Measurements from ENCODE around the gene GRIK4.

Gene GRIK4

DNA sequence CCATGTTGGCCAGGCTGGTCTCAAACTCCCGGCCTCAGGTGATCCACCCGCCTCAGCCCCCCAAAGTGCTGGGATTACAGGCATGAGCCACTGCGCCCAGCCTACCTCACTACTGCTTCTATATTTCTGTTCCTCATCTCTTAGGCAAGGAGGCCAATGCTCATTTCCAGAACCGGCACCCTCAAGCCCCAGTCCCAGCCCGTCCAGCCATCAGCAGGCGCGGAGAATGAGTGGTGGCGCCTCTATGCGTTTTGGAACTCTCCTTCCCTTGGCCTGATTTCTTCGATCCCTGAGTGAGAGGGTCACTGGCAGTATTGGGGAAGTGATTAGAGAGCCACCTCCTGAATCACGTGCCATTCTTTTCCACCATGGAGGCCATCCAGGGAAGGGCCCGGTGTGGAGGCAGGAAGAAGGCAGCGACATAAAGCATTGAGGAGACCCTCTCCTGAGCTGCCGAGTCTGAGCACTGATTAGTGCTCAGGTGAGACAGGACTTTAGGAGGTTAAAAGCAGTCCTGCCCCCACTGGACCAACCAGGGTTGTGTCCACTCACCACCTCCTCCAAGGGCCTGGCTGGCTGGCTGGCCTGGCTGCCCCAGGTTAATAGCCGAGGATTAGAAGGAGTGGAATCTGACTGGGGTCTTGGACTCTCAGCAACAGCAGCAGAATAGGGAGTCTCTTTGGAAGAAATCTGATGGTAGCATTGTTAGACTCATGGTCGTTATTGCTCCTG is 8.7 kb downstream of the GRIK4 start:
- Histone ChIP-seq H3K9me3 (ENCODE audit: insufficient read depth, low read depth, low read length) (no peaks in the 10 kb centered on the region), H3K4me1 (ENCODE audit: insufficient read depth, low read length) (peaks cover 18% of the 10 kb centered on the region), H3K9ac (ENCODE audit: low read depth, low read length) (no peak overlapping the region), H3K36me3 (ENCODE audit: insufficient read depth, low read depth, low read length) (no peaks in the 10 kb centered on the region), H3K27me3 (ENCODE audit: insufficient read depth, low read length) (peaks cover 23% of the 10 kb centered on the region), H3K27ac (ENCODE audit: low read length) (no peak overlapping the region), H3K4me3 (ENCODE audit: low read length) (no peak overlapping the region)

DNA sequence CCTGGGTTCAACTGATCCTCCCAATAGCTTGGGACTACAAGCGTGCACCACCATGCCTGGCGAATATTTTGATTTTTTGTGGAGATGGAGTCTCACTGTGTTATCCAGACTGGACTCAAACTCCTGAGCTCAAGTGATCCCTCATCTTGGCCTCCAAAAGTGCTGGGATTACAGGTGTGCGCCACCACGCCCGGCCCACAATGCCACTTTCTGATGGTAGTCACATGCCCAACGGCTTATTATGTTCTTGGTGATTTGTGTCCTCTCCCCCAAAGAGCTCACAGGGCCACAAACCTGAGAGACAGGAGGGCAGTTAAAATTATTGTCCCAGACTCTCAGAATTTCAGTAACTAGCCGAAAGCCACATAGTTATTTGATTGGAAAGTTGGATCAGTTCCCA is 9.6 kb downstream of the GRIK4 start:
- Histone ChIP-seq H3K4me1 (ENCODE audit: insufficient read depth, low read length) (peaks cover 18% of the 10 kb centered on the region), H3K27ac (ENCODE audit: low read length) (no peak overlapping the region), H3K4me3 (ENCODE audit: low read length) (no peak overlapping the region), H3K9ac (ENCODE audit: low read depth, low read length) (no peak overlapping the region), H3K36me3 (ENCODE audit: insufficient read depth, low read depth, low read length) (no peaks in the 10 kb centered on the region), H3K27me3 (ENCODE audit: insufficient read depth, low read length) (peaks cover 14% of the 10 kb centered on the region), H3K9me3 (ENCODE audit: insufficient read depth, low read depth, low read length) (no peaks in the 10 kb centered on the region)

DNA sequence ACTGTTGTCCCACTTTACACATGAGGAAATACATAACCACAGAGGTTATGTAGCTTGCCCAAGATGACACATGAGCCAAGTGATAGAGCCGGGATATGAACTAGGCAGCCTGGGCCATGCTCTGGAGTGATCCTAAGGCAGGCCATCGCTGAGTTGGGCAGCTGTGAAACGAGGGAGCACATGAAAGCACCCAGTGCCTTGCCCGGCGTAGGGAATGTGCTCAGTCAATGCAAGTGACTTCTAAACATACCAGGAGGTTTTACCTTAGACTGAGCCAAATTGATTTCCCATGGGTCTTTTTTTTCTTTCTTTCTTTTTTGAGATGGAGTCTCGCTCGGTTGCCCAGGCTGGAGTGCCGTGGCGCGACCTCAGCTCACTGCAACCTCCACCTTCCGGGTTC is 10.5 kb downstream of the GRIK4 start:
- Histone ChIP-seq H3K27me3 (ENCODE audit: insufficient read depth, low read length) (peaks cover 5% of the 10 kb centered on the region), H3K9ac (ENCODE audit: low read depth, low read length) (no peak overlapping the region), H3K9me3 (ENCODE audit: insufficient read depth, low read depth, low read length) (no peaks in the 10 kb centered on the region), H3K27ac (ENCODE audit: low read length) (no peak overlapping the region), H3K4me1 (ENCODE audit: insufficient read depth, low read length) (peaks cover 17% of the 10 kb centered on the region), H3K36me3 (ENCODE audit: insufficient read depth, low read depth, low read length) (no peaks in the 10 kb centered on the region), H3K4me3 (ENCODE audit: low read length) (no peak overlapping the region)

DNA sequence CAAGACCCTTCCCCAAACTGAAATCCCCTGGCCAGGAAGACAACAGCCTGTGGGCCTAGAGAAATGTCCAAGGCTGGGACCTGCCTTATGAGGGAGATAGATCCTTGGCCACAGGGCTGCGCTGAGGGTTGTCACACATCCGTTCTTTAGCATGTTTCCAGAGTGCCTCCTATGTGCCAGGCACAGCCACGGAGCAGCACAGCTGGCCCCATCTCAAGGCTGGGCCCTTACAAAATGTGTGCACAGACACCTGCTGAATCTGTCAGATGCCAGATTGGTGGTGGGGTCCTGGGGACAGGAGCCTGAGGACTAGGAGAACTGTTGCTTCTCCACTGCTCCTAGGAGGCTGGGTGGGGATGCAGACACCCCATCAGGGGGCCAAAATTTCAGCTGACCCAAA is 11.2 kb downstream of the GRIK4 start:
- Histone ChIP-seq H3K9ac (ENCODE audit: low read depth, low read length) (no peak overlapping the region), H3K27ac (ENCODE audit: low read length) (no peak overlapping the region), H3K9me3 (ENCODE audit: insufficient read depth, low read depth, low read length) (no peaks in the 10 kb centered on the region), H3K27me3 (ENCODE audit: insufficient read depth, low read length) (no peaks in the 10 kb centered on the region; the same call in none of the 2 replicates), H3K36me3 (ENCODE audit: insufficient read depth, low read depth, low read length) (no peaks in the 10 kb centered on the region), H3K4me3 (ENCODE audit: low read length) (no peak overlapping the region), H3K4me1 (ENCODE audit: insufficient read depth, low read length) (peaks cover 15% of the 10 kb centered on the region; the same call in 1 of the 2 replicates)

DNA sequence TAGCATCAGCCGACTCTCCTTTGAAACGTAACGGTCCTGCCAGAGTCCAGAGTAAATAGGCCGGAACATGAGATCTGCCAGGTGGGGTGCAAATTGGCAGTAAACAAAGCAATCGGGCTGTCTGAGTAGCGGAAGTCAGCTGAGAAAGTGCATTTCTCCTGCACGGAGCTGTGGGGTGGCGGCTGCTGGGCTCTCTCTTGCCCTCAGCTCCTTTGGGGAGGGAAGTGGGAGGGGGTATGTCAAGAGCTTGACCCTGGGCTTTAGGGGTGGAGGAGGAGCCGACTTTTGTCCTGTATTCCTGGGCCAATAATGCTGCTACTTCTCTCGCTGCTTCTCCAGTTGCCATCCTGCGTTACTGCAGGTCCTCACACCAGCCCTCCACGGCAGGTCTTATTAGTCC is 11.6 kb downstream of the GRIK4 start:
- Histone ChIP-seq H3K27me3 (ENCODE audit: insufficient read depth, low read length) (no peaks in the 10 kb centered on the region; the same call in none of the 2 replicates), H3K27ac (ENCODE audit: low read length) (no peak overlapping the region)

DNA sequence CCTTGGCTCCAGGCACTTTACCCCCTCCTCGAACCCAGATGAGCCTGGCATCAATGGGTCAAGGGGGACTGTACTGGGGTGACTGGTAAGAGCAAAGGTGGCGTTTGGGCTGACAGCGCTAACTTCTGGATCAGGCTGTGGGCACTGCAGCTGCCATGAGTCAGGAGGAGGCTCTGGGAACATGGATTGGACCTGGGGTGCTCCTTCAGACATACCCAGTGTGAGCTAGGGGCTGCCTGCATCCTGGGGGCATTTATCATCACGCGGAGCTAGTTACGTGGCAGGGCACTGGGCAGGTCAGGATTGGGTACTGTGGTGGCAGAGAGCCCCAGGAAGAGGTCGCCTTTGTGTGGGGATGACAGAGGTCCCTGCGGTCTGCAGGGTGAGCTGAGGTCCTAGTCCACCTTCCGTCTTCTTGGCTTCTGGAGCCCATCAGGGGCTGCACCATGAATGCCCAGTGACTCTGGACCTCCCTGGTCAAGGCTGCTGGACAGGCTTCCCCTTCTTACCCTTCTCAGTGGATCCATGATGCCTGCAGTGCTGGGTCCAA is 13.1 kb downstream of the GRIK4 start:
- Histone ChIP-seq H3K4me1 (ENCODE audit: insufficient read depth, low read length) (peaks cover 15% of the 10 kb centered on the region; the same call in 1 of the 2 replicates), H3K36me3 (ENCODE audit: insufficient read depth, low read depth, low read length) (no peaks in the 10 kb centered on the region), H3K9me3 (ENCODE audit: insufficient read depth, low read depth, low read length) (no peaks in the 10 kb centered on the region), H3K27ac (ENCODE audit: low read length) (no peak overlapping the region), H3K4me3 (ENCODE audit: low read length) (no peak overlapping the region), H3K27me3 (ENCODE audit: insufficient read depth, low read length) (no peaks in the 10 kb centered on the region; the same call in none of the 2 replicates), H3K9ac (ENCODE audit: low read depth, low read length) (no peak overlapping the region)

More for the DNA sequence above, 11.6 kb downstream of the GRIK4 start:
- H3K9me3 ChIP-seq (ENCODE audit: insufficient read depth, low read depth, low read length), result no peaks in the 10 kb centered on the region
- no peak overlapping the region for H3K9ac ChIP-seq (ENCODE audit: low read depth, low read length)
- no peak overlapping the region for H3K4me3 ChIP-seq (ENCODE audit: low read length)
- peaks cover 15% of the 10 kb centered on the region; the same call in 1 of the 2 replicates for H3K4me1 ChIP-seq (ENCODE audit: insufficient read depth, low read length)
- H3K36me3 ChIP-seq (ENCODE audit: insufficient read depth, low read depth, low read length), result no peaks in the 10 kb centered on the region

DNA sequence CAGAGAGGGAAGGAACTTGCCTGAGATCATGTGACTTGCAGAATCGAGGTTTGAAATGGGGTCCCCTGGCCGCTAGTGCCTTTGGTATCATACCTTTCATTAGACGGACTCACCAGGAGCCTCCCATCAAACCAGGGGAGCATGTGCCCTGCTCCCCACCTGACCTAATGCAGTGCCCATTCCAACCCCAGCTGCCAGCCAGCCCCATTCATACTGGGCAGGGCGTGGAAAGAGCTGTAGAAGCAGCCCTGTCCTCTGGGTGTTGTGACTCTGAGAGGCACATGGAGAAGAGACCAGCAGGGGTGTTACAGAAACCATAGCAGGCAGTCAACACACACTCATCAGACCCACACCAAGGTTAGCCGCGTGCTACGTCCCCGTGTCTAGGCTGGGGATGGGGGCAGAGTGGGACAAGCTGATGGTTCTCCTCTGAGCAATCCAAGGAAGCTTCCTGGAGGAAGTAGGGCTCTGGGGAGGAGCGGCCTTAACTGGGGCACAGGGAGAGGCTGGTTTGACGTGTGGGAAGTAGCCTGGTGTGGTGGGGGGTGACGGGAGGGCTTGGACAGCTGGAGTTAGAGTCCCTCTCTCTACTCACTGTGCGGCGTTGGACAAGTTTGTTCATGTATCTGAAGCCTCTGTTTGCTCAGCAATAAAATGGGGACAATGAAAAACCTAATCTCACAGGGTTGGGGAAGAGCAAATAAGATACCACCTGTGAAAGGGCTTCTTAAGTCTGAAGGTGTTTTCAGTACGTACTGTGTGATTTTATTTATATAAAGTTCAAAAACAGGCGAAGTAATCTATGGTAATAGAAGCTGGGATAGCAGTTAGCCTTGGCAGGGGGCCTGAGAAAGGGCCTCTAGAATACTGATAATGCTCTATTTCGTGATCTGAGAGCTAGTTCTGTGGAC is 14.0 kb downstream of the GRIK4 start:
- H3K9ac ChIP-seq (ENCODE audit: low read depth, low read length), result no peak overlapping the region
- no peak overlapping the region for H3K27ac ChIP-seq (ENCODE audit: low read length)
- no peaks in the 10 kb centered on the region for H3K36me3 ChIP-seq (ENCODE audit: insufficient read depth, low read depth, low read length)
- no peaks in the 10 kb centered on the region for H3K9me3 ChIP-seq (ENCODE audit: insufficient read depth, low read depth, low read length)
- H3K4me1 ChIP-seq (ENCODE audit: insufficient read depth, low read length), result peaks cover 15% of the 10 kb centered on the region; the same call in 1 of the 2 replicates
- no peaks in the 10 kb centered on the region; the same call in none of the 2 replicates for H3K27me3 ChIP-seq (ENCODE audit: insufficient read depth, low read length)
- no peak overlapping the region for H3K4me3 ChIP-seq (ENCODE audit: low read length)

DNA sequence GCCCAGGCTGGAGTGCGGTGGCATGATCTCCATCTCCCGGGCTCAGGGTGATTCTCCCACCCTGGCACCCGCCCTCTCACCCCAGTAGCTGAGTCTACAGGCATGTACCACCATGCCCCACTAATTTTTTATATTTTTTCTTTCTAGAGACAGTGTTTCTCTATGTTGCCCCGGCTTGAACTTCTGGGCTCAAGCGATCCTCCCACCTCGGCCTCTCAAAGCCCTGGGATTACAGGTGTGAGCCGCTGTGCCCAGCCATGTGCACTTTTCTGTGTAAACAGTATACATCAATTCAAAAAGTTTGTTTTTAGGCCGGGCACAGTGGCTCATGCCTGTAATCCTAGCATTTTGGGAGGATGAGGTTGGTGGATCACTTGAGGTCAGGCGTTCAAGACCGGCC is 14.7 kb downstream of the GRIK4 start:
- no peak overlapping the region for H3K4me3 ChIP-seq (ENCODE audit: low read length)
- peaks cover 15% of the 10 kb centered on the region; the same call in 1 of the 2 replicates for H3K4me1 ChIP-seq (ENCODE audit: insufficient read depth, low read length)
- H3K9me3 ChIP-seq (ENCODE audit: insufficient read depth, low read depth, low read length), result no peaks in the 10 kb centered on the region
- H3K27ac ChIP-seq (ENCODE audit: low read length), result no peak overlapping the region
- H3K9ac ChIP-seq (ENCODE audit: low read depth, low read length), result no peak overlapping the region
- H3K36me3 ChIP-seq (ENCODE audit: insufficient read depth, low read depth, low read length), result no peaks in the 10 kb centered on the region
- peaks cover 5% of the 10 kb centered on the region for H3K27me3 ChIP-seq (ENCODE audit: insufficient read depth, low read length)

DNA sequence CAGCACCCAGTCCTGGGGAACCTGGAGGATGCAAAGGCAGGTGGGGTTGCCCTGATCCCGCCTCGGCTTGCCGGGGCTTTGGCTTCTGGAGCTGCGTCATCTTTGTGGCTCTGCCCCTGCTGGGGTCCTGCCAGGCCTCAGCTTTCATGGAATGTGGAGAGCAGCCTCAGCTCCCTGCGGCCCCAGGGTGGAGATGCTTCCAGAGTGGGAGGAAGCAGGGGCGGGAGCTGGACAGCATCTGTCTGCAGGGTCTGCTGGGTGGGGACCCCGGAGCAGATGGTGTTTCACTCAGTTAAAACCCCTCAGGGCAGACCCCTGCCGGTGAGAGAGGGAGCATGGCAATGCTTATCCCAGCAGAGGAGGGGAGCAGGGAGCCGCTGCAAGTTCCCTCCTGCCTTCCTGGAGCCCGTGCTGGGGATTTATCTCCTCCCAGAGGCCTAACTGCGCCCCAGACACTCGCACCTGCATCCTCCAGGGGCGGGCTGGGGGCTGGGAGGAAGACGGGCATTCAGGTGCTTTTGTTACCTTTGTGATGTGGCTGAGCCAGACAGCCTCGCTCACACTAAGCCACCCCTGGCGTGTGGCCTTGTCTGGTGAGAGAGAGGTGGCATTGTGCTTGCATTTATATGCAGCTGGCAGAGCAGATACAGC is 15.7 kb downstream of the GRIK4 start:
- Histone ChIP-seq H3K27ac (ENCODE audit: low read length) (no peak overlapping the region), H3K36me3 (ENCODE audit: insufficient read depth, low read depth, low read length) (no peaks in the 10 kb centered on the region), H3K9me3 (ENCODE audit: insufficient read depth, low read depth, low read length) (no peaks in the 10 kb centered on the region), H3K9ac (ENCODE audit: low read depth, low read length) (peak overlapping the region; percentile 10; the same call in 1 of the 2 replicates), H3K4me3 (ENCODE audit: low read length) (peak overlapping the region; percentile 21; the same call in 1 of the 2 replicates), H3K27me3 (ENCODE audit: insufficient read depth, low read length) (peaks cover 5% of the 10 kb centered on the region), H3K4me1 (ENCODE audit: insufficient read depth, low read length) (peaks cover 15% of the 10 kb centered on the region; the same call in 1 of the 2 replicates)

DNA sequence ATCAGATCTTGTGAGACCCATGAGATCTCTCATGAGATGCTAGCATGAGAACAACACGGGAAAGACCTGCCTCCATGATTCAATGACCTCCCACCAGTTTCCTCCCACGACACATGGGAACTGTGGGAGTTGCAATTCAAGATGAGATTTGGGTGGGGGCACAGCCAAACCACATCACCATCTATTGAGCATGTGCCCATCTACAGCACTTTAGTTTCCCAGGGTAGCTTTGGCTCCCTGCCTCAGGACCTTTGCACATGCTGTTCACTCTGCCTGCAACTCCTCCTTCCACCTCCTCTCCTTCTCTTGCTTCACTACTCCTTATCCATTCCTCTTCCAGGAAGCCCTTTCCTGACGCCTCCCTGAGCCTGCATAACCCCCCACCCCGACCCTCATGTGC is 17.2 kb downstream of the GRIK4 start:
- Histone ChIP-seq H3K27me3 (ENCODE audit: insufficient read depth, low read length) (peaks cover 5% of the 10 kb centered on the region), H3K4me3 (ENCODE audit: low read length) (no peak overlapping the region), H3K4me1 (ENCODE audit: insufficient read depth, low read length) (peaks cover 9% of the 10 kb centered on the region; the same call in 1 of the 2 replicates)

DNA sequence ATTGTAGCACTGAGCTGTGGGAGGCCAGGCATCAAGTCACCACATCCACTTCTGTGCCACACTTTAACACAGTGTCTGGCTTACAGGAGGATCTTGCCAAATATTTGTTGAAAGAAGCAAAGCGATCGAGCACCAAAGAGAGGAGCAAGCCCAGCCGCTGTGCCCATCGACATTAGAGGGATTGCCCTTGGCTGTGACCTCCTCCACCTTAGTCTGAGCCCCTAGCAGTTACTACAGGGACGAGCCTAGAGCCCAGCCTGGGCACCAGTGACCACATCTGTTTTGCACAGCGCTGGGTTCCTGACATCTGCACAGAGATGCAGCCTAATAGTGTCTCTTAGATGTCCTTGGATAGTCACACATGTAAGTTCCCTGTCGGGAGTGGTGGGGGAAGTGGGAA is 17.7 kb downstream of the GRIK4 start:
- Histone ChIP-seq H3K27me3 (ENCODE audit: insufficient read depth, low read length) (peaks cover 5% of the 10 kb centered on the region), H3K36me3 (ENCODE audit: insufficient read depth, low read depth, low read length) (no peaks in the 10 kb centered on the region), H3K27ac (ENCODE audit: low read length) (no peak overlapping the region)

More for the DNA sequence above, 17.2 kb downstream of the GRIK4 start:
- Histone ChIP-seq H3K9ac (ENCODE audit: low read depth, low read length) (no peak overlapping the region), H3K27ac (ENCODE audit: low read length) (no peak overlapping the region), H3K9me3 (ENCODE audit: insufficient read depth, low read depth, low read length) (no peaks in the 10 kb centered on the region), H3K36me3 (ENCODE audit: insufficient read depth, low read depth, low read length) (no peaks in the 10 kb centered on the region)

More for the DNA sequence above, 17.7 kb downstream of the GRIK4 start:
- peaks cover 9% of the 10 kb centered on the region; the same call in 1 of the 2 replicates for H3K4me1 ChIP-seq (ENCODE audit: insufficient read depth, low read length)
- no peaks in the 10 kb centered on the region for H3K9me3 ChIP-seq (ENCODE audit: insufficient read depth, low read depth, low read length)
- H3K4me3 ChIP-seq (ENCODE audit: low read length), result no peak overlapping the region
- no peak overlapping the region for H3K9ac ChIP-seq (ENCODE audit: low read depth, low read length)
